RPMI8226 (cell line): Measurements from ENCODE around the gene PEDS1.
"Not testable (repeated sequence)": the region's sequence is repeated elsewhere in the genome, so short reads cannot be mapped to it uniquely, and the experiment has no call there.

Experiments
- DNase-seq: peaks from one replicate; pipeline ENCODE4 v3.0.0-alpha.2; 2015

The PEDS1 gene

GRCh38 chr20:50110141-50111047, 43.1 kb downstream of the PEDS1 start:
- peak; percentile 63 for DNase-seq

GRCh38 chr20:50108556-50109235, 44.8 kb downstream of the PEDS1 start:
- no peak for DNase-seq

GRCh38 chr20:50107796-50108331, 45.7 kb downstream of the PEDS1 start:
- no peak for DNase-seq

- DNase-seq = no peak
Measured at GRCh38 chr20:50107086-50107660, 46.4 kb downstream of the PEDS1 start.

- DNase-seq = not testable (repeated sequence)
Measured at GRCh38 chr20:50106669-50107068, 46.9 kb downstream of the PEDS1 start.
